M059J (cell line): ENCODE results near the gene TRDMT1. TPM values are rescaled to one million over a fixed set of nuclear protein-coding genes. Genes with fewer than 3 reads are reported as not detected.

Experiments used
- DNase-seq: peaks from one replicate; pipeline ENCODE4 v3.0.0-alpha.2; 2012; ENCODE audit warnings: low read depth
- total RNA-seq: library from RNA; depleted of rRNA; stranded (reverse); fragments of >200 nt; shearing (Covaris generic); gene quantifications from 2 replicates; pipeline ENCODE4 v1.2.3, GENCODE V29; 2014

The TRDMT1 gene
- total RNA-seq, 1 experiment from 2014 or later = 3.3 TPM

- peak; percentile 23 for DNase-seq
Observed at GRCh38 chr10:17210361-17210760, 8.9 kb upstream of the TRDMT1 start.

GRCh38 chr10:17209881-17210280 is 8.4 kb upstream of the TRDMT1 start:
- peak; percentile 18 for DNase-seq

- DNase-seq = peak; percentile 11
Observed at GRCh38 chr10:17209302-17209701, 7.8 kb upstream of the TRDMT1 start.

GRCh38 chr10:17208476-17208875 is 7.0 kb upstream of the TRDMT1 start:
- no peak for DNase-seq

- peak; percentile 80 for DNase-seq
Observed at GRCh38 chr10:17206210-17206709, 4.8 kb upstream of the TRDMT1 start.

- no peak for DNase-seq
Observed at GRCh38 chr10:17203416-17203815, 1.9 kb upstream of the TRDMT1 start.

GRCh38 chr10:17202999-17203398 is 1.5 kb upstream of the TRDMT1 start:
- DNase-seq = no peak

GRCh38 chr10:17202506-17202905 is 1.0 kb upstream of the TRDMT1 start:
- no peak for DNase-seq

GRCh38 chr10:17201794-17202116 is 283 bp upstream of the TRDMT1 start:
- DNase-seq = no peak

GRCh38 chr10:17200001-17200911 is 1.2 kb downstream of the TRDMT1 start:
- DNase-seq = peak; percentile 57

- DNase-seq = peak; percentile 64
Observed at GRCh38 chr10:17199351-17199804, 2.1 kb downstream of the TRDMT1 start.

- DNase-seq = no peak
Observed at GRCh38 chr10:17196573-17196972, 4.9 kb downstream of the TRDMT1 start.

GRCh38 chr10:17196045-17196444 is 5.4 kb downstream of the TRDMT1 start:
- no peak for DNase-seq

- DNase-seq = no peak
Observed at GRCh38 chr10:17195083-17195482, 6.4 kb downstream of the TRDMT1 start.

GRCh38 chr10:17190602-17191001 is 10.9 kb downstream of the TRDMT1 start:
- no peak for DNase-seq

GRCh38 chr10:17188644-17189172 is 12.8 kb downstream of the TRDMT1 start:
- DNase-seq = no peak

- DNase-seq = no peak
Observed at GRCh38 chr10:17185873-17186272, 15.6 kb downstream of the TRDMT1 start.

- no peak for DNase-seq
Observed at GRCh38 chr10:17183110-17183509, 18.4 kb downstream of the TRDMT1 start.

GRCh38 chr10:17181751-17182150 is 19.7 kb downstream of the TRDMT1 start:
- no peak for DNase-seq

GRCh38 chr10:17181110-17181509 is 20.4 kb downstream of the TRDMT1 start:
- no peak for DNase-seq

GRCh38 chr10:17179002-17179401 is 22.5 kb downstream of the TRDMT1 start:
- peak; percentile 62 for DNase-seq

- no peak for DNase-seq
Observed at GRCh38 chr10:17178006-17178405, 23.5 kb downstream of the TRDMT1 start.

- no peak for DNase-seq
Observed at GRCh38 chr10:17177014-17177413, 24.5 kb downstream of the TRDMT1 start.
